ENCODE data around the gene TCHH.

DNA sequence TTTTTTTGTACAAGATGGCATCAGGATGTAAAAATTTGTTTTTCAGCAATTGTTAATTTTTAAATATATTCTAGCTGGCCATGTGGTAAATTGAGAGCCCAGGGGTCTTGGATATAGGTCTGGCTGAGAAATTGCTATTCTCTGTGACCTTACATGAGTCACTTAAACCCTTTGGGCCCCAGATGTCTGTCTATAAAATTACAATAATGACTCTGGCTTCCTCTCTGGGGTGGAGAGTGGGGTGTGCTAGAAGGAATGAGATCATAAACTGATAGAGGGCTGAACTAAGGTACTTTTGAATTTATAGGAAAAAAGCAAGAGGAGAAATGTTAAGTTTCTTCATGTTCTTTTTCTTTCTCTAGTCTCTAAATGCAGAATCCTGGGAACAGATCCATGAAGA, 12.4 kb upstream of the TCHH start:
- TF ChIP-seq POLR2AphosphoS5 (IDR thresholded peaks at IDR 0.05; ENCODE audit: borderline replicate concordance, low read depth, low read length), result no peak
- TF ChIP-seq EZH2 (IDR thresholded peaks at IDR 0.05), result no peak

Data from SK-N-MC (cell line).